NCI-H2107 (cell line): ENCODE data around the gene CPNE9.

ENCODE experiments used
- DNase-seq: peaks from one replicate; lab custom pipeline; 2025; lab: John Stamatoyannopoulos, UW

CPNE9 gene

DNA sequence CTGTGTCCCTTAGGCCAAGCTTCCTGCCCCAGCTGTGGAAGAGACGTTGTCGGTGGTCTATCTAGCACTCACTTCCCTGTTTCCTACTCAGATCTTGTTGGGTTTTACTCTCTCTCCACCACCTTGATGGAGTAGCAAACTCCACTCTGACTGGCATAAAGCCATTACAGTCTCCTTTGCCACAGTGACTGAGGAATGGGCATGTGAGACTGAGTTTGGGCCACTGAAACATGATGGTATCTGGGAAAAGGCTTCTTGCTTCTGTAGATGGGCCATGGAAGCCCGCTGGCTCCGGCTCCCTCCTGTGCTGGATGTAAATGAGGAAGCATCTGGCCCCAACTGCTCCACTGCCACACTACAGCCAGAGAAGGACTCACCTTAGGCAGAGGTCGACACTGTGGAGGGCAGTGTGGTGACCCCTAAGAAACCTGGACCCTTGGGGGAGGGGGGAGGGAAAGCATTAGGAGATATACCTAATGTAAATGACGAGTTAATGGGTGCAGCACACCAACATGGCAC is 75.5 kb downstream of the CPNE9 start:
- DNase-seq, result no peak
